COLO668 (cell line): Measurements from ENCODE around the gene NDUFV2.
"Not testable (repeated sequence)": the region's sequence is repeated elsewhere in the genome, so short reads cannot be mapped to it uniquely, and the experiment has no call there.

ENCODE experiments used
- DNase-seq: peaks from one replicate; lab custom pipeline; 2025; ENCODE audit not compliant: unreplicated experiment; lab: John Stamatoyannopoulos, UW

NDUFV2 gene

GRCh38 chr18:9150121-9150520, 47.6 kb downstream of the NDUFV2 start:
- DNase-seq: no peak

DNA sequence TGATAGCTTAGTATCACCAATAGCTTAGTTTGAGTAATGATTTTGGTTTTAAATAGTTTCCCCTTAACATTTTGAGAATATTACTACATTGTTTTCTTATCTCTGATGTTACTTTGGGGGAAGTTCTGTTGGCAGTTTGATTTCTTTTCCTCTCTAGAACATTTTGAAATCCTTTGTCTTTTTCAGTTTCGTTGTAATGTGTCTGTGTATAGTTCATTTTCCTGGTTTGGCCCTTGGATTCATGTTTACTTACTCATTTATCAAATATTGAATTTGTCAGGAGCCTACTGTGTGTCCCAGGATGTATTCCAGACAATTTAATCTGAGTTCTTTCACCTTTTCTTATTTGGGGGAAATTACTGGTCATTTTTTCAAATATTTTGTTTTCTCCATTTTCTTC, 50.8 kb downstream of the NDUFV2 start:
- DNase-seq: no peak

GRCh38 chr18:9156604-9157249, 54.2 kb downstream of the NDUFV2 start:
- DNase-seq: no peak

DNA sequence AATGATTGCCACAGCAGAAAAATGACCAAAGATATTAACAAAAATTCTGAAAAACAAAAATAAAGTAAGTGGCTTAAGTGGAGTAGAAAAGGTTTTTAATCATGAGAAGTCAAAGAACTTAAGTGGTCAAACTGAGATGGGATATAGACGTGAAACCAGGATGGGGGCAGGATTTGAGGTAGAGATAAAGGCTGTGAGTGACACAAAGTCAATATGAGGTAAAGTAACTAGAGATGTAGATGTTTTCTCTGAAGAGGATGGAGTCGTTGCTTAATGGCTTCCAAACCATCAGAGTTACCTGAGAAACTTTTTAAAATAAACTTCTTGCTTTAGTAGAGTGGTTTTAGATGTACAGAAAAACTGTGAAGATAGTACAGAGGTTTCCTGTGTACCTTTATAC, 55.3 kb downstream of the NDUFV2 start:
- no peak for DNase-seq

- no peak for DNase-seq
Observed at GRCh38 chr18:9160014-9160413, 57.5 kb downstream of the NDUFV2 start.

DNA sequence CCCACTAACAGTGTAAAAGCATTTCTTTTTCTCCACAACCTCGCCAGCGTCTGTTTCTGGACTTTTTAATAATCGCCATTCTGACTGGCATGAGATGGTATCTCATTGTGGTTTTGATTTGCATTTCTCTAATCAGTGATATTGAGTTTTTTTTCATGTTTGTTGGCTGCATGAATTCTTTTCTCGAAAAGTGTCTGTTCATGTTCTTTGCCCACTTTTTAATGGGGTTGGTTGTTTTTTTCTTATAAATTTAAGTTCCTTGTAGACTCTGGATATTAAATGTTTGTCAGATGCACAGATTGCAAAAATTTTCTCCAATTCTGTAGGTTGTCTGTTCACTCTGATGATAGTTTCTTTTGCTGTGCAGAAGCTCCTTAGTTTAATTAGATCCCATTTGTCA, 60.2 kb downstream of the NDUFV2 start:
- DNase-seq: not testable (repeated sequence)

- not testable (repeated sequence) for DNase-seq
Observed at GRCh38 chr18:9164149-9164548, 61.6 kb downstream of the NDUFV2 start.

DNA sequence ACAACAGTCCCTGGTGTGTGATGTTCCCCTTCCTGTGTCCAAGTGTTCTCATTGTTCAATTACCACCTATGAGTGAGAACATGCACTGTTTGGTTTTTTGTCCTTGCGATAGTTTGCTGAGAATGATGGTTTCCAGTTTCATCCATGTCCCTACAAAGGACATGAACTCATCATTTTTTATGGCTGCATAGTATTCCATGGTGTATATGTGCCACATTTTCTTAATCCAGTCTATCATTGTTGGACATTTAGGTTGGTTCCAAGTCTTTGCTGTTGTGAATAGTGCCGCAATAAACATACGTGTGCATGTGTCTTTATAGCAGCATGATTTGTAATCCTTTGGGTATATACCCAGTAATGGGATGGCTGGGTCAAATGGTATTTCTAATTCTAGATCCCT, 63.4 kb downstream of the NDUFV2 start:
- not testable (repeated sequence) for DNase-seq

GRCh38 chr18:9169515-9169914, 67.0 kb downstream of the NDUFV2 start:
- not testable (repeated sequence) for DNase-seq

GRCh38 chr18:9171919-9172318, 69.4 kb downstream of the NDUFV2 start:
- DNase-seq: not testable (repeated sequence)

DNA sequence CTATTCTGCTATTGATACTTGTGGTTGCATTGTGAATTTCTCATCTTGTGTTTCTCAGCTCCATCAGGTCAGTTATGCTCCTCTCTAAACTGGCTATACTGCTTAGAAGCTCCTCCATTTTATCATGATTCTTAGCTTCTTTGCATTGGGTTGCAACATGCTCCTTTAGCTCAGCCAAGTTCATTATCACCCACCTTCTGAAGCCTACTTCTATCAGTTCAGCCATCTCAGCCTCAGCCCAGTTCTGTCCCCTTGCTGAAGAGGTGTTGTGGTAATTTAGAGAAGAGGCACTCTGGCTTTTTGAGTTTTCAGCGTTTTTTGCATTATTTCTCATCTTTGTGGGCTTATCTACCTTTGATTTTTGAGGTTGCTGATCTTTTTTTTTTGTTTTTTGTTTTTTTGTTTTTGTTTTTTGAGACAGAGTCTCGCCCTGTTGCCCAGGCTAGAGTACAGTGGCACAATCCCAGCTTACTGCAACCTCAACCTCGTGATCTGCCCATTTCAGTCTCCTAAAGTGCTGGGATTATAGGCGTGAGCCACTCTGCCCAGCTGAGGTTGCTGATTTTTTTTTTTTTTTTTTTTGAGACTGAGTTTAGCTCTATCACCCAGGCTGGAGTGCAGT, 70.1 kb downstream of the NDUFV2 start:
- no peak for DNase-seq

- no peak for DNase-seq
Observed at GRCh38 chr18:9173770-9174233, 71.3 kb downstream of the NDUFV2 start.

DNA sequence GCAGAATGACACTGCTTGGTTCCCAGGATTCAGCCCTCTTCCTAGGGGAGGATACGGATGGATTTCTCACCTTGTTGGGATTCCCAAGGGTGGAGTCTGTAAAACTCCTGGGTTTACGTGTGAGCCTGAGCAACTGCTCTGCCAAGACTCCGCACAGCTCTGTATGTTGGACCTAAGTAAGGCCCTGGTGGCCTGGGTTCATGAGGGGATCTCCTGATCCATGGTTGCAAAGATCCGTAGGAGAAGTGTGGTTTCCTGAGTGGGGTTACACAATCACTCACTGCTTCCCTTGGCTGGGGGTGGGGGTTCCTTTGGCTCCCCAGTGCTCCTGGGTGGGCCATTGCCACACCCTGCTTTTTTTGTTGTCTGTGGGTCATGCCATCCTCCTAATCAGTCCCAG, 71.8 kb downstream of the NDUFV2 start:
- DNase-seq: no peak

GRCh38 chr18:9175115-9175514, 72.6 kb downstream of the NDUFV2 start:
- no peak for DNase-seq

- DNase-seq: no peak
Observed at GRCh38 chr18:9177031-9177430, 74.5 kb downstream of the NDUFV2 start.

DNA sequence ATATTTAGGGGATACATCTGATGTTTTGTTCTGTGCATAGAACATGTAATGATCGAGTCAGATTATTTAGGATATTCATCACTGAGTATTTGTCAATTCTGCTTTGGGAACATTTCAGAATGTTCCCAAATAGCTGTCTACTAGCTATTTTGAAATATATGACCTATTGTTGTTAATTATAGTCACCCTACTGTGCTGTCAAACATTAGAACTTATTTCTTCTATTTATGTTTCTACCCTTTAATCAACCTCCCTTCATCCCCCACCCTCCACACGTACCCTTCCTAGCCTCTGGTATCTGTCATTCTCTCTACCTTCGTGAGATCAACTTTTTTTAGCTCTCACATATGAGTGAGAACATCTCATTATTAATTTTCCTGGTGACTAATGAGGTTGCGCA, 75.0 kb downstream of the NDUFV2 start:
- DNase-seq: no peak

GRCh38 chr18:9178557-9178956, 76.1 kb downstream of the NDUFV2 start:
- no peak for DNase-seq

DNA sequence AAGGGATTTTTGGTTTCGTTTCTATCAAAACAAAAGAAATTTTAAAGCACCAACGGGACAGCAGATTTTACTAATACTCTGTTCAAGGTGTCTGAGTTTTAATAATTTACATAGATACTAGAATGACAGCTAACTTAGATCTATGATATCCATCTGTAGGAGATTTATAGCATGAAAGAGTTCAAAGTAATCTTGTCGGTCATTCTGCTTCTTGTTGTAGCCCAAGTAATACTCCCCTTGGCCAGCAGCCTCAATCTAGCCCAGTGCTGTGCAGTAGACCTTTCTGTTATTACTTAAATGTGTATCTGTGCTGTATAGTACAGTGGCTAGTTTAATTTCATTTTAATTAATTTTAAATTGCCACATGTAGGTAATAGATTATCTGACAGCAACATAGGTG, 78.8 kb downstream of the NDUFV2 start:
- no peak for DNase-seq

GRCh38 chr18:9182852-9183399, 80.4 kb downstream of the NDUFV2 start:
- DNase-seq: no peak
